ENCODE results near the gene ABCC6.
"Not testable (repeated sequence)": the region's sequence is repeated elsewhere in the genome, so short reads cannot be mapped to it uniquely, and the experiment has no call there.

ABCC6 gene

GRCh38 chr16:16188827-16189226 is 34.5 kb downstream of the ABCC6 start:
- no peak for DNase-seq

- DNase-seq: no peak
Observed at GRCh38 chr16:16186820-16187219, 36.5 kb downstream of the ABCC6 start.

GRCh38 chr16:16185095-16185494 is 38.2 kb downstream of the ABCC6 start:
- no peak for DNase-seq

- no peak for DNase-seq
Observed at GRCh38 chr16:16184594-16184993, 38.7 kb downstream of the ABCC6 start.

GRCh38 chr16:16183562-16183961 is 39.7 kb downstream of the ABCC6 start:
- no peak for DNase-seq

GRCh38 chr16:16182918-16183317 is 40.4 kb downstream of the ABCC6 start:
- no peak for DNase-seq

- not testable (repeated sequence) for DNase-seq
Observed at GRCh38 chr16:16181748-16182147, 41.5 kb downstream of the ABCC6 start.

- DNase-seq: no peak
Observed at GRCh38 chr16:16178455-16179162, 44.7 kb downstream of the ABCC6 start.

- no peak for DNase-seq
Observed at GRCh38 chr16:16176328-16176727, 47.0 kb downstream of the ABCC6 start.

GRCh38 chr16:16175296-16175695 is 48.0 kb downstream of the ABCC6 start:
- DNase-seq: no peak

- DNase-seq: no peak
Observed at GRCh38 chr16:16172991-16173390, 50.3 kb downstream of the ABCC6 start.

GRCh38 chr16:16171332-16171919 is 51.9 kb downstream of the ABCC6 start:
- no peak for DNase-seq

- no peak for DNase-seq
Observed at GRCh38 chr16:16169615-16170014, 53.7 kb downstream of the ABCC6 start.

- no peak for DNase-seq
Observed at GRCh38 chr16:16168431-16168830, 54.9 kb downstream of the ABCC6 start.

GRCh38 chr16:16167927-16168326 is 55.4 kb downstream of the ABCC6 start:
- no peak for DNase-seq

GRCh38 chr16:16166949-16167348 is 56.3 kb downstream of the ABCC6 start:
- DNase-seq: no peak

GRCh38 chr16:16166085-16166484 is 57.2 kb downstream of the ABCC6 start:
- DNase-seq: no peak

GRCh38 chr16:16164243-16164642 is 59.1 kb downstream of the ABCC6 start:
- no peak for DNase-seq

GRCh38 chr16:16163571-16163970 is 59.7 kb downstream of the ABCC6 start:
- no peak for DNase-seq

- no peak for DNase-seq
Observed at GRCh38 chr16:16163109-16163508, 60.2 kb downstream of the ABCC6 start.

GRCh38 chr16:16162591-16162990 is 60.7 kb downstream of the ABCC6 start:
- no peak for DNase-seq

GRCh38 chr16:16161840-16162239 is 61.5 kb downstream of the ABCC6 start:
- DNase-seq: not testable (repeated sequence)

GRCh38 chr16:16161319-16161718 is 62.0 kb downstream of the ABCC6 start:
- DNase-seq: no peak

GRCh38 chr16:16159662-16160061 is 63.6 kb downstream of the ABCC6 start:
- no peak for DNase-seq

Data from CD4-positive, alpha-beta T cell treated with Interleukin-21 for 1 hour (primary cell).